Pancreas (tissue), 10 donors: ENCODE results near the gene BCAS1. TPM values are rescaled to one million over a fixed set of nuclear protein-coding genes. Genes with fewer than 3 reads are reported as not detected.

Experiments used
- ATAC-seq, 4 donors: fragments of 200-7000 bp; cut with Tn5 transposase; one replicate each; pipeline versions ENCODE4 v1.8.0 to v1.9.1; 2020; ENCODE audit warnings: mild to moderate bottlenecking in 4 of 4, moderate library complexity in 4 of 4
- DNase-seq, 6 donors: peaks; one replicate each; pipeline ENCODE4 v3.0.0-alpha.2; 2020
- FAIRE-seq: peaks from 2 replicates; lab custom pipeline; 2012; peaks lifted over from hg19 to GRCh38; lab: Jason Lieb, UNC
- H3K27ac ChIP-seq, 4 donors: fragments of 200-600 bp; sonication (generic); 1 replicate in 3 of 4; 2 replicates in 1 of 4; pipeline versions ENCODE4 v1.5.0 to v1.8.0; 2020
- H3K27me3 ChIP-seq, 4 donors: fragments of 200-600 bp; one replicate each; pipeline ENCODE4 v1.8.0; 2021
- H3K36me3 ChIP-seq, 3 donors: fragments of 200-600 bp; sonication (generic) in 1 of 3; one replicate each; pipeline versions ENCODE4 v1.5.0 to v1.8.0; 2020 to 2021
- H3K4me1 ChIP-seq, 3 donors: fragments of 200-600 bp; one replicate each; pipeline ENCODE4 v1.8.0; 2021
- H3K4me3 ChIP-seq, 4 donors: fragments of 200-600 bp; sonication (generic) in 2 of 4; one replicate each; pipeline versions ENCODE4 v1.5.0 to v1.8.0; 2020 to 2021
- H3K9me3 ChIP-seq, 4 donors: fragments of 200-600 bp; one replicate each; pipeline ENCODE4 v1.8.0; 2021
- WGBS, 2 donors: extraction: QIAGEN DNeasy Blood & Tissue Kit; methylation state at CpG; one replicate each; pipeline ENCODE4 v1.1.7; 2013; 5-methylcytosine and 5-hydroxymethylcytosine counted together
- intact Hi-C, 3 donors: fragments of 100-400 bp; cut with DNase I; formaldehyde crosslinking; loops; one replicate each; pipeline versions ENCODE4 v1.11.1 to v1.14.2; 2022
- polyA plus RNA-seq, 2 donors: library from polyadenylated mRNA; stranded (reverse); fragments of 200-250 nt; gene quantifications; one replicate each; pipeline ENCODE4 v1.2.3, GENCODE V29; 2013
- total RNA-seq, 6 donors: library from RNA; stranded (reverse); fragmentation: NEBNext Ultra II Directional in 4 of 6; extraction: Animal tissue kit (Norgen Biotek cat#: 25700) in 4 of 6; gene quantifications; one replicate each; pipeline versions ENCODE4 v1.2.1 to v1.2.4, GENCODE V29; 2021 to 2023
- TF ChIP-seq, protein P1 (sequence below), 4 donors: fragments of 200-600 bp; sonication (generic) in 3 of 4; IDR thresholded peaks; one replicate each; pipeline versions ENCODE4 v1.5.0 to v1.8.0; 2021; ENCODE audit warnings: antibody characterized with exemption in 4 of 4
- donor health status: healthy with polysubstance abuse.
- donor health status: DM: no; HTN: no; CAD: no; lungs with moderate emphysema.
- donor health status: DM: no; HTN: no; CAD: no.
- donor health status: control.
- donor health status: control.
- donor health status: Bipolar disorder and iron deficiency.
- donor health status: DM: yes; HTN: yes; CAD: no.
- donor health status: DM: no; HTN: no; CAD: no.
- donor health status: DM: no; HTN: no; CAD: no.
- donor health status: DM: yes; HTN: yes; CAD: no.

Gene BCAS1
- total and polyA plus RNA-seq, 8 donors: 0.20 to 0.85 (median 0.61) TPM

- H3K27me3 ChIP-seq: no peaks in the 10 kb centered on the region
- 46 to 59% methylated on average over 10 of the region's 10 CpGs for WGBS, 2 donors
- no peak for FAIRE-seq
- peak overlapping the region; percentile 3 to 87 (median 82) for H3K27ac ChIP-seq
- no peaks in the 10 kb centered on the region for H3K36me3 ChIP-seq
- intact Hi-C loops: loop anchor here in 1 of 3 donors (5.0 kb wide), 1 partner anchor 340 kb away; no protein-coding TSS in a partner anchor
- peak in 2 of 6 donors; percentile 23 to 27 for DNase-seq
- H3K9me3 ChIP-seq: no peaks in the 10 kb centered on the region
- no peak overlapping the region for H3K4me3 ChIP-seq
- peak in 3 of 4 donors; percentile 14 to 42 (median 21) for ATAC-seq
- peaks cover 0 to 12% (median 0%) of the 10 kb centered on the region in 3 donors for H3K4me1 ChIP-seq
- TF ChIP-seq, protein P1, sequence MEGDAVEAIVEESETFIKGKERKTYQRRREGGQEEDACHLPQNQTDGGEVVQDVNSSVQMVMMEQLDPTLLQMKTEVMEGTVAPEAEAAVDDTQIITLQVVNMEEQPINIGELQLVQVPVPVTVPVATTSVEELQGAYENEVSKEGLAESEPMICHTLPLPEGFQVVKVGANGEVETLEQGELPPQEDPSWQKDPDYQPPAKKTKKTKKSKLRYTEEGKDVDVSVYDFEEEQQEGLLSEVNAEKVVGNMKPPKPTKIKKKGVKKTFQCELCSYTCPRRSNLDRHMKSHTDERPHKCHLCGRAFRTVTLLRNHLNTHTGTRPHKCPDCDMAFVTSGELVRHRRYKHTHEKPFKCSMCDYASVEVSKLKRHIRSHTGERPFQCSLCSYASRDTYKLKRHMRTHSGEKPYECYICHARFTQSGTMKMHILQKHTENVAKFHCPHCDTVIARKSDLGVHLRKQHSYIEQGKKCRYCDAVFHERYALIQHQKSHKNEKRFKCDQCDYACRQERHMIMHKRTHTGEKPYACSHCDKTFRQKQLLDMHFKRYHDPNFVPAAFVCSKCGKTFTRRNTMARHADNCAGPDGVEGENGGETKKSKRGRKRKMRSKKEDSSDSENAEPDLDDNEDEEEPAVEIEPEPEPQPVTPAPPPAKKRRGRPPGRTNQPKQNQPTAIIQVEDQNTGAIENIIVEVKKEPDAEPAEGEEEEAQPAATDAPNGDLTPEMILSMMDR (IDR thresholded peaks at IDR 0.05): no peak
Measured at GRCh38 chr20:53917145-53918019, 153.0 kb downstream of the BCAS1 start.

DNA sequence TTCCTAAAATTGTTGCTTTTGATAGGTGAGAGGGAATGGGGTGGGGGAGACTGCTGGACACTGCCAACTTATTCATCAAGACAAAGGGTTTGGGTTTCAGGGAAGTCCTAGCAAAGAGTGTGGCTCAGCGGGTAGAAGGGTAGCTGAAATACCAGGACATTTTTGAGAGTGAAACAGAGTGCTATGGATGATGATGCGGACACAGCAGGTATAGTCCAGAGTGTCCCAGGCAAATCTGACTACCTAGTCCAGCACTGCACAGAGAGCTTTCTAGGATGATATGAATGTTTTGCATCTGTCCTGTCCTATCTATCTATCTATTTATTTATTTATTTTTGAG lies 154.3 kb downstream of the BCAS1 start:
- H3K36me3 ChIP-seq: no peaks in the 10 kb centered on the region
- peaks cover 0 to 12% (median 0%) of the 10 kb centered on the region in 3 donors for H3K4me1 ChIP-seq
- 69 to 76% methylated on average over 2 of the region's 2 CpGs for WGBS, 2 donors
- FAIRE-seq: no peak
- TF ChIP-seq, protein P1 (IDR thresholded peaks at IDR 0.05): no peak
- no peaks in the 10 kb centered on the region for H3K27me3 ChIP-seq
- DNase-seq: no peak
- peak in 3 of 4 donors; percentile 3 to 10 (median 6) for ATAC-seq
- intact Hi-C loops: loop anchor here in 1 of 3 donors (5.0 kb wide), 1 partner anchor 339 kb away; no protein-coding TSS in a partner anchor
- H3K27ac ChIP-seq: peak overlapping the region in 3 of 4 donors; percentile 79 to 87 (median 86)
- H3K9me3 ChIP-seq: no peaks in the 10 kb centered on the region
- peak overlapping the region in 1 of 4 donors; percentile 61 for H3K4me3 ChIP-seq

DNA sequence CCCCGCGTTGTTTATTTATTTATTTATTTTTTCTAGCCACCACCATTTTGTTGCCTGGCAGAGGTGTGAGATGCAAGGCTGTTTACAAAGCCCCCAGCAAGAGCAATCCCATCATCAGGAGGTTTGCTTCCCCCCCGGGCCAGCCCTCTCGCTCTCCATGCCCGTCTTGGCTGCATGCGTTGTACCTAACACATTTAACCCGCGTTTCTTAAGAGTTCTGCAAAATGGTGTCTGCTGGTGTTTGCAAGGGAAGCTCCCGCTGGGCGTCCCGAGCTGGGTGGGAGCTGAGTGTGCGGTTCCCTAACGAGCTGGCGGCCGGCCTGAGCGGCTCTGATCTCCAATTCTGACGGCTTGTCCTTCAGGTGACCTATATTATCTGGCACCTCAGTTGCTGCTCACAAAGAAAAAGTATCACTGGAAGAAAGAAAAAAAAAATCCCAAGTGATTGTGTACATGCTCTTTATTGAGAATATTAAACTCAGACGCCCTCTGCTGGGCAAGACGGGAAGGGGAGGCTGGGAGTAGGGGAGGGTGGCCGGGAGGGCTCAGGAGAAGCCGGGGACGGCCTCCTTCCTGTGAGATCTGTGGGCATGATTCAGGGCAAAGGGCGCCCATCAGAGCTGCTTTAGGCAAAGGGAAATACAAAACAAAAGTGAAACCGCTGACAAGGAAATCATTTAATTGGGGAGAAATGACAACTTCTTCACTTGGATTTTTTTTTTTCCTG lies 154.8 kb downstream of the BCAS1 start:
- Histone ChIP-seq H3K4me1 (peaks cover 0 to 12% (median 0%) of the 10 kb centered on the region in 3 donors), H3K27me3 (no peaks in the 10 kb centered on the region), H3K36me3 (no peaks in the 10 kb centered on the region), H3K27ac (peak overlapping the region; percentile 21 to 87 (median 82)), H3K4me3 (peak overlapping the region; percentile 26 to 61 (median 40)), H3K9me3 (no peaks in the 10 kb centered on the region)
- FAIRE-seq: no peak
- peak; percentile 93 to 97 (median 94) for ATAC-seq
- intact Hi-C loops: loop anchor here in 1 of 3 donors (5.0 kb wide), 1 partner anchor 338 kb away; no protein-coding TSS in a partner anchor
- TF ChIP-seq, protein P1 (IDR thresholded peaks at IDR 0.05): peak; percentile 80 to 86 (median 86)
- WGBS, 2 donors: 1% methylated on average over 24 of the region's 24 CpGs
- DNase-seq: peak; percentile 86 to 99 (median 92)

- Histone ChIP-seq H3K27ac (peak overlapping the region; percentile 21 to 87 (median 82)), H3K27me3 (no peaks in the 10 kb centered on the region), H3K4me3 (peak overlapping the region in 3 of 4 donors; percentile 26 to 61 (median 40)), H3K9me3 (no peaks in the 10 kb centered on the region), H3K36me3 (no peaks in the 10 kb centered on the region), H3K4me1 (peaks cover 0 to 12% (median 0%) of the 10 kb centered on the region in 3 donors)
- 28 to 42% methylated on average over 6 of the region's 6 CpGs for WGBS, 2 donors
- no peak for DNase-seq
- TF ChIP-seq, protein P1 (IDR thresholded peaks at IDR 0.05): no peak
- peak; percentile 10 to 32 (median 17) for ATAC-seq
- intact Hi-C loops: loop anchor here in 1 of 3 donors (5.0 kb wide), 1 partner anchor 338 kb away; no protein-coding TSS in a partner anchor
- no peak for FAIRE-seq
Measured at GRCh38 chr20:53914781-53915445, 155.5 kb downstream of the BCAS1 start.
